Mucosa of descending colon (tissue), 3 donors: ENCODE data around the gene METTL4. TPM values are rescaled to one million over a fixed set of nuclear protein-coding genes. Genes with fewer than 3 reads are reported as not detected.
"Not testable (repeated sequence)": the region's sequence is repeated elsewhere in the genome, so short reads cannot be mapped to it uniquely, and the experiment has no call there.

ENCODE experiments used
- ATAC-seq: fragments of 200-7000 bp; cut with Tn5 transposase; one replicate; pipeline ENCODE4 v1.9.1; 2020; ENCODE audit warnings: mild to moderate bottlenecking, moderate library complexity
- DNase-seq, 3 donors: peaks; one replicate each; pipeline ENCODE4 v3.0.0-alpha.2; 2020
- H3K36me3 ChIP-seq: fragments of 200-600 bp; one replicate; pipeline ENCODE4 v1.8.0; 2021; ENCODE audit warnings: low read depth, mild to moderate bottlenecking
- H3K4me1 ChIP-seq: fragments of 200-600 bp; one replicate; pipeline ENCODE4 v1.8.0; 2021; ENCODE audit warnings: low read depth, mild to moderate bottlenecking
- H3K4me3 ChIP-seq: fragments of 200-600 bp; one replicate; pipeline ENCODE4 v1.8.0; 2021; ENCODE audit warnings: mild to moderate bottlenecking
- H3K9me3 ChIP-seq: fragments of 200-600 bp; one replicate; pipeline ENCODE4 v1.8.0; 2021; ENCODE audit warnings: mild to moderate bottlenecking
- intact Hi-C, 2 donors: fragments of 100-400 bp; cut with DNase I in 1 of 2; cut with micrococcal nuclease in 1 of 2; formaldehyde crosslinking; loops; one replicate each; pipeline versions ENCODE4 v1.11.0 to v1.11.1; 2022; cut with DNase I, micrococcal nuclease
- total RNA-seq, 3 donors: library from RNA; stranded (reverse); fragmentation: NEBNext Ultra II Directional in 2 of 3; extraction: Animal tissue kit (Norgen Biotek cat#: 25700) in 2 of 3; gene quantifications; one replicate each; pipeline versions ENCODE4 v1.2.1 to v1.2.4, GENCODE V29; 2021 to 2023
- TF ChIP-seq, protein P1 (sequence below): fragments of 200-600 bp; IDR thresholded peaks from one replicate; pipeline ENCODE4 v1.8.0; 2022; ENCODE audit warnings: antibody characterized with exemption, mild to moderate bottlenecking
- donor health status: DM: no; HTN: no; CAD: no; lungs with moderate emphysema.
- donor health status: DM: no; HTN: no; CAD: no.
- donor health status: DM: no; HTN: yes; CAD: no.

METTL4 gene
- total RNA-seq, 3 donors from 2014 or later: 7.6 to 13.6 (median 10.6) TPM

DNA sequence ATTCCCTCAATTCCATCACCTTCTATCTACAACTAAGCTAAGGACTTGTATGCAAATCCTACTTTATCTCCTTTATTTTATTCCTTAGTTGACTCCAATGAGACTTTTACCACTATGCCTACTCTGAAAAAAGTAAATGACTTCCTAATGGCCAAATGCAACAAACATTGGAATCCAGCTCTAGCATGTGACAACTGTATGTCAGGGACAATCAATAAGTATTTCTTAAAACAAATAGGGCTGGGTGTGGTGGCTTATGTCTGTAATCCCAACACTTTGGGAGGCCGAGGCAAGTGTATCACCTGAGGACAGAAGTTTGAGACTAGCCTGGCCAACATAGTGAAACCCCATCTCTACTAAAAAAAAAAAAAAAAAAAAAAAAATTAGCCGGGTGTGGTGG, 21.8 kb downstream of the METTL4 start:
- intact Hi-C loops: loop anchor here in 1 of 2 donors (10.0 kb wide), 1 partner anchor 965 kb away; no protein-coding TSS in a partner anchor
- ATAC-seq (no peak), DNase-seq (no peak)
- Histone ChIP-seq H3K9me3 (no peaks in the 10 kb centered on the region), H3K4me3 (no peak overlapping the region), H3K36me3 (no peaks in the 10 kb centered on the region), H3K4me1 (no peaks in the 10 kb centered on the region)
- TF ChIP-seq, protein P1, sequence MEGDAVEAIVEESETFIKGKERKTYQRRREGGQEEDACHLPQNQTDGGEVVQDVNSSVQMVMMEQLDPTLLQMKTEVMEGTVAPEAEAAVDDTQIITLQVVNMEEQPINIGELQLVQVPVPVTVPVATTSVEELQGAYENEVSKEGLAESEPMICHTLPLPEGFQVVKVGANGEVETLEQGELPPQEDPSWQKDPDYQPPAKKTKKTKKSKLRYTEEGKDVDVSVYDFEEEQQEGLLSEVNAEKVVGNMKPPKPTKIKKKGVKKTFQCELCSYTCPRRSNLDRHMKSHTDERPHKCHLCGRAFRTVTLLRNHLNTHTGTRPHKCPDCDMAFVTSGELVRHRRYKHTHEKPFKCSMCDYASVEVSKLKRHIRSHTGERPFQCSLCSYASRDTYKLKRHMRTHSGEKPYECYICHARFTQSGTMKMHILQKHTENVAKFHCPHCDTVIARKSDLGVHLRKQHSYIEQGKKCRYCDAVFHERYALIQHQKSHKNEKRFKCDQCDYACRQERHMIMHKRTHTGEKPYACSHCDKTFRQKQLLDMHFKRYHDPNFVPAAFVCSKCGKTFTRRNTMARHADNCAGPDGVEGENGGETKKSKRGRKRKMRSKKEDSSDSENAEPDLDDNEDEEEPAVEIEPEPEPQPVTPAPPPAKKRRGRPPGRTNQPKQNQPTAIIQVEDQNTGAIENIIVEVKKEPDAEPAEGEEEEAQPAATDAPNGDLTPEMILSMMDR: no peak

DNA sequence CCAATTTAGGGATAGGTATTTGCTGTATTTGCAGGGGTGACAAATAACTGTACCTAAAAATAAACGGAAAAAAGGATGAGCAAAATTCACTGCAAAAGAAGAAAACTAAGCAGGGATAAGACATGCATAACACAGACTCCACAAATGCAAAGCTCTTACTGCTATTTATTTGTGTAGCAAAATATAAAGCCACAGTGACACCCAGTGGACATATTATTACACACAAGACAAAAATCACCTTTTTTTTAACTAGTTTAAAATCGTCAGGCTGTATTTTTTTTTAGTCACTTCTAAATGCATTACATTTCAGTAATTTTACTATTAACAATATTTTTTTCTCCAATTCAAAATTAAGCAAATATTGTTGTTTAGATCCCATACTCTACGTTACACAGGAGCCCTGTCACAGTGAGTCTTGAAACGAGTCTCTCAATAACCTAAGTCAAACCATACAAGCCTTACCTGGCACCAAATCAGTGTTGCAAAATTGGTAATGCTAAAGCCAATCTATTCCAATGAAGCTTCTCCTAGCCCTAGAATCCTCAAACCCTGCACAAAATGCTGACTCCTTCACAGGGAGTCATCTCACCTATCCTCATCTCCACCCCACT, 23.7 kb downstream of the METTL4 start:
- H3K4me3 ChIP-seq: no peak overlapping the region
- TF ChIP-seq, protein P1: no peak
- DNase-seq (peak in 1 of 3 donors; percentile 18), ATAC-seq (peak; percentile 61)
- H3K9me3 ChIP-seq: no peaks in the 10 kb centered on the region
- intact Hi-C loops: loop anchor here in 1 of 2 donors (10.0 kb wide), 1 partner anchor 963 kb away; no protein-coding TSS in a partner anchor
- H3K4me1 ChIP-seq: no peaks in the 10 kb centered on the region
- no peaks in the 10 kb centered on the region for H3K36me3 ChIP-seq

DNA sequence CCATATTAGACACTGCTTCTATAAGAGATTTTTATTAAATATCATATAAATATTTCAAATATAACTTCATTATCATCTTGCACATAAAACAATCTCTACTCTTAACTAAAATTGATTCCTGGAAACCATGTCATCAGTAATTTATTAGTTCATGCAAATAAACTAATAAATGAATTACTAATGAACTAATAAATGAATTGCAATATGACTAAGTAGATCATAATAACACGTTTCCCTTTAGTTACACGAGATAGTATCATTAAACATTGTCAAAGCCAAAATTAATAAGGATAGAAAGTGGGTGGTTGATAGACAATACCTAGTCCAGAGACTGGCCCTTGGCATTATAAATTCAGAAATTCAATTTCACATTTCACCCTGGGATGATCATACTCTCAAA, 26.1 kb downstream of the METTL4 start:
- Histone ChIP-seq H3K4me1 (no peaks in the 10 kb centered on the region), H3K4me3 (no peak overlapping the region), H3K36me3 (no peaks in the 10 kb centered on the region), H3K9me3 (no peaks in the 10 kb centered on the region)
- TF ChIP-seq, protein P1: no peak
- no peak for ATAC-seq
- intact Hi-C loops: loop anchor here in 1 of 2 donors (10.0 kb wide), 1 partner anchor 960 kb away; no protein-coding TSS in a partner anchor
- DNase-seq: no peak

DNA sequence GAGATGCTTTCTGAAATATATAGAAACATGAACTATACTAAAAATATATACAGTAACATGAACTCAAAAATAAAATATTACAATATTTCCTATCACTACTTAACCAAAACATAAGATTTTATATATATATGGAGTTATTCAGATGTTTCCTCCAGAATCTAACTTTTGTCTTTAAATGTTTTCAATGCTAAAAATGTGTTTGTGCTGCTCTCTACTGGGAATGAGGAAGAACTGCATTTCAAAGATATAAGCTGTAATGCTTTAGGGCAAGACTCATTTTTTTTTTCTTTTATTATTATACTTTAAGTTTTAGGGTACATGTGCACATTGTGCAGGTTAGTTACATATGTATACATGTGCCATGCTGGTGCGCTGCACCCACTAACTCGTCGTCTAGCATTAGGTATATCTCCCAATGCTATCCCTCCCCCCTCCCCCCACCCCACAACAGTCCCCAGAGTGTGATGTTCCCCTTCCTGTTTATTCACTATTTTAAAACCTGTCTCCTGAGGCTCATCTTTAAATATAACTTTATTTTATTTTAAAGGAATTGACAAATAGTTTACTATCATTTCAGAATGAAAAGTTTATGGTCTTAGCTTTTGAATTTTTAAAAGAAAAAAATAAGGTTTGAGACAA, 29.3 kb downstream of the METTL4 start:
- H3K9me3 ChIP-seq, H3K4me3 ChIP-seq, H3K4me1 ChIP-seq, H3K36me3 ChIP-seq, DNase-seq: not testable (repeated sequence)
- peak; percentile 50 for ATAC-seq
- TF ChIP-seq, protein P1: peak; percentile 32
- intact Hi-C loops: loop anchor here in 1 of 2 donors (10.0 kb wide), 1 partner anchor 957 kb away; no protein-coding TSS in a partner anchor

DNA sequence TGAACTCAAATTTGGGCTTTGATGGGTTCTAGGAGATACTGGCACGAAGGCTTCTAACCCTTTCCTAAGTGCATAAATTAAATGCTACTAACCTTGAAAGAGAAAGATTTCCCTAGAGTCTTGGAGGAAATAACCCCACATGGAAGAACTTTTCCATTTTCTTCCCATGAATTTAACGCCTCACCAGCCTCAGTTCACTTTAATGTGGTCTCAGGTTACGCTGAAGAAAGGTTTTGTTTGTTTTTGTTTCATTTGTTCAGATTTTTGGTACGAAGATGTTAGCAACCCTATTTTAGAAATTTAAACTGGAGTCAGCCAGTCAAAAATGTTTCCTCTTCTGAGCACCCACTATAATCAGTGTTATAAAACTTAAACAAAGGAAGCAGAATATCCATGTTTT, 30.7 kb downstream of the METTL4 start:
- Histone ChIP-seq H3K4me1 (no peaks in the 10 kb centered on the region), H3K9me3 (no peaks in the 10 kb centered on the region), H3K36me3 (no peaks in the 10 kb centered on the region), H3K4me3 (no peak overlapping the region)
- TF ChIP-seq, protein P1: no peak
- intact Hi-C loops: loop anchor here in 1 of 2 donors (10.0 kb wide), 1 partner anchor 956 kb away; no protein-coding TSS in a partner anchor
- no peak for DNase-seq
- no peak for ATAC-seq
